HepG2 (cell line): ENCODE results near the gene TTC6. TPM values are rescaled to one million over a fixed set of nuclear protein-coding genes. Genes with fewer than 3 reads are reported as not detected.
A peak's percentile ranks its signal among the peaks of the same experiment; 100 is the strongest.

Source experiments
- ARID2 ChIP-seq: sonication (generic); formaldehyde crosslinking; IDR thresholded peaks from 2 replicates; pipeline ENCODE4 v1.8.1; 2022; ENCODE audit warnings: mild to moderate bottlenecking, missing genetic modification reagents, borderline replicate concordance
- ELF4 ChIP-seq: sonication (generic); formaldehyde crosslinking; IDR thresholded peaks from 2 replicates; pipeline ENCODE4 v1.5.0; 2020; ENCODE audit warnings: missing genetic modification reagents, mild to moderate bottlenecking, moderate library complexity, borderline replicate concordance
- FOXA1 ChIP-seq, 2 experiments: fragments of 450-650 bp in 1 of 2; sonication (generic) in 1 of 2; formaldehyde crosslinking in 1 of 2; IDR thresholded peaks; 2 replicates each; pipeline versions ENCODE4 v1.4.0 to v1.6.1; 2016 to 2020; ENCODE audit warnings: missing genetic modification reagents in 1 of 2
- JARID2 ChIP-seq: sonication (generic); formaldehyde crosslinking; IDR thresholded peaks from 2 replicates; pipeline ENCODE4 v1.8.1; 2023; ENCODE audit warnings: missing genetic modification reagents, inconsistent platforms; ENCODE audit not compliant: insufficient replicate concordance
- KLF9 ChIP-seq: IDR thresholded peaks from 2 replicates; pipeline ENCODE4 v1.6.1; 2016; ENCODE audit warnings: low read depth
- PTBP1 ChIP-seq: fragments of 200-400 bp; formaldehyde crosslinking; IDR thresholded peaks from 2 replicates; pipeline ENCODE4 v1.6.1; 2018; ENCODE audit warnings: low read length, low read depth; ENCODE audit not compliant: poor library complexity, severe bottlenecking
- RBFOX2 ChIP-seq: fragments of 200-400 bp; formaldehyde crosslinking; IDR thresholded peaks from 2 replicates; pipeline ENCODE4 v1.6.1; 2017; ENCODE audit warnings: low read depth, mild to moderate bottlenecking, low read length
- RELA ChIP-seq: sonication (generic); formaldehyde crosslinking; IDR thresholded peaks from 2 replicates; pipeline ENCODE4 v1.4.0; 2020; ENCODE audit warnings: missing genetic modification reagents
- RORA ChIP-seq: sonication (generic); formaldehyde crosslinking; IDR thresholded peaks from 2 replicates; pipeline ENCODE4 v1.5.0; 2020; ENCODE audit warnings: mild to moderate bottlenecking, missing genetic modification reagents, moderate library complexity
- SMARCE1 ChIP-seq: fragments of 450-650 bp; IDR thresholded peaks from 2 replicates; pipeline ENCODE4 v1.6.1; 2017; ENCODE audit warnings: borderline replicate concordance
- SOX6 ChIP-seq, 2 experiments: fragments of 450-650 bp in 1 of 2; sonication (generic) in 1 of 2; formaldehyde crosslinking in 1 of 2; IDR thresholded peaks; 2 replicates each; pipeline versions ENCODE4 v1.4.0 to v1.6.1; 2017 to 2020; ENCODE audit warnings: antibody characterized with exemption in 1 of 2, mild to moderate bottlenecking in 1 of 2, missing genetic modification reagents in 1 of 2
- SP1 ChIP-seq, 2 experiments: fragments of 450-650 bp in 1 of 2; sonication (generic) in 1 of 2; formaldehyde crosslinking in 1 of 2; IDR thresholded peaks; 2 replicates each; pipeline versions ENCODE4 v1.4.0 to v1.6.1; 2016 to 2020; ENCODE audit warnings: missing genetic modification reagents in 1 of 2
- SRSF4 ChIP-seq: fragments of 200-400 bp; formaldehyde crosslinking; IDR thresholded peaks from one replicate; pipeline ENCODE4 v1.6.1; 2018; ENCODE audit warnings: mild to moderate bottlenecking, low read depth, low read length, moderate library complexity; ENCODE audit not compliant: poor library complexity, severe bottlenecking
- THAP8 ChIP-seq: sonication (generic); formaldehyde crosslinking; IDR thresholded peaks from 2 replicates; pipeline ENCODE4 v1.5.1; 2020; ENCODE audit warnings: missing genetic modification reagents, mild to moderate bottlenecking, borderline replicate concordance
- ZFY ChIP-seq: sonication (generic); formaldehyde crosslinking; IDR thresholded peaks from 2 replicates; pipeline ENCODE4 v1.4.0; 2020; ENCODE audit warnings: missing genetic modification reagents
- ZMYM2 ChIP-seq: sonication (generic); formaldehyde crosslinking; IDR thresholded peaks from 2 replicates; pipeline ENCODE4 v1.8.0; 2022; ENCODE audit warnings: mild to moderate bottlenecking, missing genetic modification reagents
- polyA plus RNA-seq, 8 experiments: library from polyadenylated mRNA; depleted of rRNA in 3 of 8; stranded (reverse) in 7 of 8; unstranded in 1 of 8; fragments of >200 nt; fragmentation: Illumina TruSeq in 4 of 8; extraction: Trizol in 4 of 8; gene quantifications; 2 replicates each; pipeline versions ENCODE4 v1.2.1 to v1.2.3, GENCODE V29; 2011 to 2016; ENCODE audit warnings: low read depth in 4 of 8, missing spikeins in 1 of 8, mixed read lengths in 1 of 8; ENCODE audit not compliant: insufficient read depth in 1 of 8
- total RNA-seq, 5 experiments: library from RNA; depleted of rRNA; stranded (reverse); fragments of >200 nt; fragmentation: Illumina TruSeq; extraction: Trizol; gene quantifications; 2 replicates each; pipeline ENCODE4 v1.2.3, GENCODE V29; 2016; ENCODE audit warnings: low read depth in 1 of 5
- TF ChIP-seq, protein P1 (sequence below): sonication (generic); formaldehyde crosslinking; IDR thresholded peaks from 2 replicates; pipeline ENCODE4 v1.5.0; 2020; ENCODE audit warnings: mild to moderate bottlenecking, missing genetic modification reagents
- TF ChIP-seq, protein P2 (sequence below): sonication (generic); formaldehyde crosslinking; IDR thresholded peaks from 2 replicates; pipeline ENCODE4 v1.5.0; 2020; ENCODE audit warnings: mild to moderate bottlenecking, missing genetic modification reagents, moderate library complexity

Gene TTC6
- total and polyA plus RNA-seq, 2 of the 13 experiments (the other 11 are each of a cell fraction or from before 2014, with no cell fraction given), result 9.3 to 27.4 TPM

DNA sequence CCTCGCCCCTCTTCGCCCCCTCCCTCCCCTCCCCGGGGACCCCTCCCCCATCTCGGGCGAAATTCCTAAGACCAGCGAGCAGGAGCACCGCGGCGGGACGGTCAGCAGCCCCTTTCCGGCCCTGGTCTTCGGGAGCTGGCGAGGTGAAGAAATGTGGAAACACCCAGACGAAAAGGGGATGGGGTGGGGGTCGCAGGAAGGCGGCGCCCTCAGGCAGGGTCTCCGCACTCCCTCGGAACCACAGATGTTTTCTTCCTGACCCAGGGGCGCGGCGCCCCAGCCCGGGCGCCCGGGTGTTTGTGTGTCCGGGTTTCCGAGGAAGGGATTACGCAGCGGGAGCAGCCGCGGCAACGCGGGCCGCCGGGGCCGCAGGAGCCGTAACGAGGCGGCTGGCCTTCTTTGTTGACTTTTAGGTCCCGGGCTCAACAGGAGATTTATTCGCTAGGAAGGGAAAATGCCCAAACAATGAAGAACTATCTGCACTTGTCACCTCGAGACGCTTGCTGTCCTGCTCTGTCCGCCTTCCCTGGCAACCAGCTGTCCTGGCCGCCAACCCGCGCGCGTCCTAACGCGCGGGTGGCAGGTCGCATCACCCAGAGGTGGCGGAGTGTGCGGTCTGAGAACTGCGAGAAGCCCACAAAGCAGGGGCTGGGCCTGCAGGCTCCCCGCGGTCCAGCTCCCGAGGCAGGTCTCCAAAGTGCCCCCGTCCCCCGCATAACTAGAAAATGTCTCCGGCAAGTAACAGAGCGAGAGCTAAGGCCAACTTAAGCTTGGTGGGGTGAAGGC, 7.4 kb upstream of the TTC6 start (continued):
- TF ChIP-seq SRSF4 (peak; percentile 49), FOXA1 (IDR thresholded peaks at IDR 0.05) (no peak), FOXA1 (CRISPR knock-in tag; IDR thresholded peaks at IDR 0.05) (peak; percentile 89), RELA (peak; percentile 46; the same call in 1 of the 2 replicates), JARID2 (CRISPR knock-in tag) (no peak), SOX6 (IDR thresholded peaks at IDR 0.05) (no peak), SOX6 (CRISPR knock-in tag; IDR thresholded peaks at IDR 0.05) (peak; percentile 75), PTBP1 (peak; percentile 70), ZFY (CRISPR knock-in tag) (peak; percentile 92), SMARCE1 (no peak), ELF4 (CRISPR knock-in tag) (no peak), RORA (CRISPR knock-in tag) (no peak), THAP8 (CRISPR knock-in tag) (0 out of 2 replicates have a peak, but pooled peaks have one; percentile 77), KLF9 (CRISPR knock-in tag) (peak; percentile 47; the same call in 1 of the 2 replicates), SP1 (IDR thresholded peaks at IDR 0.05) (no peak), SP1 (CRISPR knock-in tag; IDR thresholded peaks at IDR 0.05) (peak; percentile 11; the same call in 1 of the 2 replicates), ZMYM2 (CRISPR knock-in tag) (peak; percentile 80; the same call in 1 of the 2 replicates), ARID2 (0 out of 2 replicates have a peak, but pooled peaks have one; percentile 9), RBFOX2 (peak; percentile 97)
- TF ChIP-seq, protein P1, sequence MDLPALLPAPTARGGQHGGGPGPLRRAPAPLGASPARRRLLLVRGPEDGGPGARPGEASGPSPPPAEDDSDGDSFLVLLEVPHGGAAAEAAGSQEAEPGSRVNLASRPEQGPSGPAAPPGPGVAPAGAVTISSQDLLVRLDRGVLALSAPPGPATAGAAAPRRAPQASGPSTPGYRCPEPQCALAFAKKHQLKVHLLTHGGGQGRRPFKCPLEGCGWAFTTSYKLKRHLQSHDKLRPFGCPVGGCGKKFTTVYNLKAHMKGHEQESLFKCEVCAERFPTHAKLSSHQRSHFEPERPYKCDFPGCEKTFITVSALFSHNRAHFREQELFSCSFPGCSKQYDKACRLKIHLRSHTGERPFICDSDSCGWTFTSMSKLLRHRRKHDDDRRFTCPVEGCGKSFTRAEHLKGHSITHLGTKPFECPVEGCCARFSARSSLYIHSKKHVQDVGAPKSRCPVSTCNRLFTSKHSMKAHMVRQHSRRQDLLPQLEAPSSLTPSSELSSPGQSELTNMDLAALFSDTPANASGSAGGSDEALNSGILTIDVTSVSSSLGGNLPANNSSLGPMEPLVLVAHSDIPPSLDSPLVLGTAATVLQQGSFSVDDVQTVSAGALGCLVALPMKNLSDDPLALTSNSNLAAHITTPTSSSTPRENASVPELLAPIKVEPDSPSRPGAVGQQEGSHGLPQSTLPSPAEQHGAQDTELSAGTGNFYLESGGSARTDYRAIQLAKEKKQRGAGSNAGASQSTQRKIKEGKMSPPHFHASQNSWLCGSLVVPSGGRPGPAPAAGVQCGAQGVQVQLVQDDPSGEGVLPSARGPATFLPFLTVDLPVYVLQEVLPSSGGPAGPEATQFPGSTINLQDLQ (CRISPR knock-in tag), result peak; percentile 88; the same call in 1 of the 2 replicates
- TF ChIP-seq, protein P2, sequence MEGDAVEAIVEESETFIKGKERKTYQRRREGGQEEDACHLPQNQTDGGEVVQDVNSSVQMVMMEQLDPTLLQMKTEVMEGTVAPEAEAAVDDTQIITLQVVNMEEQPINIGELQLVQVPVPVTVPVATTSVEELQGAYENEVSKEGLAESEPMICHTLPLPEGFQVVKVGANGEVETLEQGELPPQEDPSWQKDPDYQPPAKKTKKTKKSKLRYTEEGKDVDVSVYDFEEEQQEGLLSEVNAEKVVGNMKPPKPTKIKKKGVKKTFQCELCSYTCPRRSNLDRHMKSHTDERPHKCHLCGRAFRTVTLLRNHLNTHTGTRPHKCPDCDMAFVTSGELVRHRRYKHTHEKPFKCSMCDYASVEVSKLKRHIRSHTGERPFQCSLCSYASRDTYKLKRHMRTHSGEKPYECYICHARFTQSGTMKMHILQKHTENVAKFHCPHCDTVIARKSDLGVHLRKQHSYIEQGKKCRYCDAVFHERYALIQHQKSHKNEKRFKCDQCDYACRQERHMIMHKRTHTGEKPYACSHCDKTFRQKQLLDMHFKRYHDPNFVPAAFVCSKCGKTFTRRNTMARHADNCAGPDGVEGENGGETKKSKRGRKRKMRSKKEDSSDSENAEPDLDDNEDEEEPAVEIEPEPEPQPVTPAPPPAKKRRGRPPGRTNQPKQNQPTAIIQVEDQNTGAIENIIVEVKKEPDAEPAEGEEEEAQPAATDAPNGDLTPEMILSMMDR (CRISPR knock-in tag), result peak; percentile 54
